ENCODE results near the gene KAZN.

The KAZN gene

GRCh38 chr1:14552246-14552965, 46.1 kb upstream of the KAZN start:
- Histone ChIP-seq H2AFZ (ENCODE audit: low read length) (no peak overlapping the region), H3F3A (ENCODE audit: low read depth) (no peaks in the 10 kb centered on the region), H3K36me3 (ENCODE audit: insufficient read depth, low read length) (no peaks in the 10 kb centered on the region), H3K4me3 (ENCODE audit: low read length, poor library complexity, severe bottlenecking) (no peak overlapping the region), H3K4me1 (ENCODE audit: insufficient read depth, low read length, poor library complexity, severe bottlenecking) (no peaks in the 10 kb centered on the region), H3K27me3 (ENCODE audit: insufficient read depth, low read length, poor library complexity, severe bottlenecking) (no peaks in the 10 kb centered on the region), H4K20me1 (ENCODE audit: insufficient read depth, low read length, poor library complexity, severe bottlenecking) (no peaks in the 10 kb centered on the region), H3K79me2 (ENCODE audit: insufficient read depth, low read length) (no peaks in the 10 kb centered on the region), H3K9me2 (replicated peaks; ENCODE audit: low read depth, low read length) (no peaks in the 10 kb centered on the region), H3K9me3 (ENCODE audit: insufficient read depth, low read depth, low read length) (no peaks in the 10 kb centered on the region; the same call in 1 of the 2 replicates), H3K9ac (ENCODE audit: low read depth, low read length, poor library complexity, severe bottlenecking) (no peak overlapping the region), H3K4me2 (ENCODE audit: low read depth, low read length, poor library complexity, severe bottlenecking) (no peak overlapping the region)
- TF ChIP-seq CTCF (conservative IDR thresholded peaks at IDR 0.05; ENCODE audit: low read length) = no peak
- no peak for TF ChIP-seq EZH2phosphoT487 (IDR thresholded peaks at IDR 0.05; ENCODE audit: borderline replicate concordance)

GRCh38 chr1:14553711-14554110, 44.8 kb upstream of the KAZN start:
- Histone ChIP-seq H3K4me2 (ENCODE audit: low read depth, low read length, poor library complexity, severe bottlenecking) (no peak overlapping the region), H3K36me3 (ENCODE audit: insufficient read depth, low read length) (no peaks in the 10 kb centered on the region), H3K27me3 (ENCODE audit: insufficient read depth, low read length, poor library complexity, severe bottlenecking) (no peaks in the 10 kb centered on the region), H3K79me2 (ENCODE audit: insufficient read depth, low read length) (no peaks in the 10 kb centered on the region), H3K4me3 (ENCODE audit: low read length, poor library complexity, severe bottlenecking) (no peak overlapping the region), H3K4me1 (ENCODE audit: insufficient read depth, low read length, poor library complexity, severe bottlenecking) (no peaks in the 10 kb centered on the region), H3K9me3 (ENCODE audit: insufficient read depth, low read depth, low read length) (no peaks in the 10 kb centered on the region; the same call in 1 of the 2 replicates), H2AFZ (ENCODE audit: low read length) (no peak overlapping the region), H4K20me1 (ENCODE audit: insufficient read depth, low read length, poor library complexity, severe bottlenecking) (no peaks in the 10 kb centered on the region), H3K9me2 (replicated peaks; ENCODE audit: low read depth, low read length) (no peaks in the 10 kb centered on the region), H3F3A (ENCODE audit: low read depth) (no peaks in the 10 kb centered on the region), H3K9ac (ENCODE audit: low read depth, low read length, poor library complexity, severe bottlenecking) (no peak overlapping the region)
- no peak for TF ChIP-seq EZH2phosphoT487 (IDR thresholded peaks at IDR 0.05; ENCODE audit: borderline replicate concordance)
- no peak for TF ChIP-seq CTCF (conservative IDR thresholded peaks at IDR 0.05; ENCODE audit: low read length)

- no peak overlapping the region for H2AFZ ChIP-seq (ENCODE audit: low read length)
- no peaks in the 10 kb centered on the region for H3K27me3 ChIP-seq (ENCODE audit: insufficient read depth, low read length, poor library complexity, severe bottlenecking)
- no peaks in the 10 kb centered on the region for H4K20me1 ChIP-seq (ENCODE audit: insufficient read depth, low read length, poor library complexity, severe bottlenecking)
- H3K36me3 ChIP-seq (ENCODE audit: insufficient read depth, low read length) = no peaks in the 10 kb centered on the region
- H3K9me2 ChIP-seq (replicated peaks; ENCODE audit: low read depth, low read length) = no peaks in the 10 kb centered on the region
- H3K9ac ChIP-seq (ENCODE audit: low read depth, low read length, poor library complexity, severe bottlenecking) = no peak overlapping the region
- no peak overlapping the region for H3K4me3 ChIP-seq (ENCODE audit: low read length, poor library complexity, severe bottlenecking)
- no peak for TF ChIP-seq CTCF (conservative IDR thresholded peaks at IDR 0.05; ENCODE audit: low read length)
- no peak for TF ChIP-seq EZH2phosphoT487 (IDR thresholded peaks at IDR 0.05; ENCODE audit: borderline replicate concordance)
- H3F3A ChIP-seq (ENCODE audit: low read depth) = no peaks in the 10 kb centered on the region
- H3K4me2 ChIP-seq (ENCODE audit: low read depth, low read length, poor library complexity, severe bottlenecking) = no peak overlapping the region
- no peaks in the 10 kb centered on the region; the same call in 1 of the 2 replicates for H3K9me3 ChIP-seq (ENCODE audit: insufficient read depth, low read depth, low read length)
- no peaks in the 10 kb centered on the region for H3K4me1 ChIP-seq (ENCODE audit: insufficient read depth, low read length, poor library complexity, severe bottlenecking)
- H3K79me2 ChIP-seq (ENCODE audit: insufficient read depth, low read length) = no peaks in the 10 kb centered on the region
Observed at GRCh38 chr1:14555091-14555490, 43.4 kb upstream of the KAZN start.
